Measurements from ENCODE around the gene GINS2.
A peak's percentile ranks its signal among the peaks of the same experiment; 100 is the strongest.

Gene GINS2

GRCh38 chr16:85653290-85653891 is 35.4 kb downstream of the GINS2 start:
- DNase-seq: peak in 1 of 14 donors; percentile 71

DNA sequence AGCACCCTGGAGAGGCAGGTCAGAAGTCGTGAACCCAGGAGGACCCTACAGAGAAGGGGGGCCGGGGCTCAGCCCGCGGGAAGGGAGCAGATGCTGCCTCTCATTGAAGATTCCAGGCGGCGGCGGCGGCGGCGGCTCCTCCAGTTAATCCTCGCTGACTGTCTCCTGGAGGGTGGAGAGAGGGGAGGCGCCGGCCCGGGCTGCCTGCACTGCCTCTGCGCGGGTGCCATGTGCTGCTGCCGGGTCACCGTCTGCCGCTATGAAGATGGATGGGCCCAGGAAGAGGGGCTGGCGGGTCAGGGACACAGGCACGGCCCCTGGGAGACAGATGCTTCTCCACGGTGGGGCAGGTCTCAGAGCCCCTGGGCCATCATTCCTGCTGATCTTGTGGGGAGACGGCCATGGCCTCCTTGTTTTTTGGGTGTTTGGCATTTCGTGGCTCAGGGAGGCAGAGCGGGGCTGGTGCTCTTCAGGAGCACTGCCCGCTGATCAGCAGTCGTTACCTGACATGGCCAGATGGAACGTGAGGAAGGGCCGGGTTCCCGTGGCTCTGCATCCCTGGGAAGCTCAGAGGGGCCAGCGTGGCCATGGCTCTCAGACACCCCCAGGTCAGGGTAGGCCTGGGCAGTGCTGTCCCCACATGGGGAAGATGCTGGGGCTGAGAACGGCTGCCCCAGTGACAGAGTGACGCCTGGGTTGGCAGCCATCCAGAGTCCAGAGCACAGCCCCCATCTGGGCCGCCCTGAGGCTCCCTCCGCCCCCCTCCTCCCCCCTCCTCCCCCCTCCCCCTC is 36.1 kb downstream of the GINS2 start:
- DNase-seq: peak in 11 of 14 donors; percentile 19 to 71 (median 53)

- DNase-seq: peak in 1 of 14 donors; percentile 50
Observed at GRCh38 chr16:85651629-85652430, 36.9 kb downstream of the GINS2 start.

DNA sequence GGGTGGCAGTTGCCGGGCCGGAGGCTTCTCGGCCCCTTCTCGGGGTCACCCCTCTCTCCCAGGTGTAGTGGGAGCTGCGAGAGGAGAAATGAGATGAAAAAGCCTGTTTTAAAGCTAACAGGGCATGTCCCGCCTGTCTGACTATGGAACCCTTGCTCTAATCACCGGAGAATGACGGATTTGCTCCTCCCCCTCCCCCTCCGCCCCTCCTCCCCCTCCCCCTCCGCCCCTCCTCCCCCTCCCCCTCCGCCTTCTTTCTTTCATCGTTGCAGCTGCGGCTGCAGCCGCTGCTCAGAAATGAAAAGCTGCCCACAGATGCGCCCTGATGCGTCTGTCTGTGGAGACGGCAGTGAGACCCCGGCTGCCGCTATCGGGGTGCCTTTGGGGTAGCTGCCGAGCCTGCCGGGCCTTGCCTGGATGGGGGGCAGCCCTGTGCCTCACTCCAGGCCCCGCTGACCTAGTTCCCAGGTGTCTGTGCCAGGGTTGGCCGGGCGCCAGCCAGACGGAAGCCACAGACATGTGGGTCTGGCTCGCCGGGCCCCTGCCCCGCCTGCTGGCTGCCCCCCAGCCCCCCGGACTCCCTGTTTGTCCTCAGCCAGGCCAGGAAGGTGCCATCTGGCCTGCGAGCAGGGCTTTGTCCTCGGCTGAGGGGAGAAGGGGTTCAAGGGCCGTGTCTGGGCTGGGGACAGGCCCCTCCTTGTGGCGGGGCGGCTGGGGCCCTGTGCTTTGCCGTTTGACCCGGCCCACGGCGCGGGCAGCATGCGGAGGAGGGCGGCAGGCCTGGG is 37.7 kb downstream of the GINS2 start:
- DNase-seq: peak in 8 of 14 donors; percentile 13 to 72 (median 40)

- DNase-seq: no peak
Observed at GRCh38 chr16:85650135-85650843, 38.5 kb downstream of the GINS2 start.

GRCh38 chr16:85649411-85650134 is 39.2 kb downstream of the GINS2 start:
- no peak for DNase-seq

DNA sequence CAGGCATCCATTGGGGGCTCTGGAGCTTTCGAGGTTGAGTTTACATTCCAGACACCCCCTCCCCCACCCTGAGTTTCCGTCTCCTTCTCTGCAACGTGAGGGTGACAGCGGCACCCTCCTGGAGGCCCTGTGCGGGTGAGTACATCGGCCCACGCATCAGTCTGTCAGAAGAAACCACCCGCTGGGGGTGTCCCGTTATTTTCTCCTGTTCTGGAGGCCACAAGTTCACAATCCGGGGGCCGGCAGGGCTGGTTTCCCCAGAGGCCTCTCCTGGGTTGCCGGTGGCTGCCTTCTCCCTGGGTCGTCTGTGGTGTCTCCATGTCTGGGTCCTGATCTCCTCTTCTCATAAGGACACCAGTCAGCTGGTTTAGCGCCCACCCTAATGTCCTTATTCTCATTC is 39.9 kb downstream of the GINS2 start:
- no peak for DNase-seq

- DNase-seq: no peak
Observed at GRCh38 chr16:85648070-85648714, 40.6 kb downstream of the GINS2 start.

DNA sequence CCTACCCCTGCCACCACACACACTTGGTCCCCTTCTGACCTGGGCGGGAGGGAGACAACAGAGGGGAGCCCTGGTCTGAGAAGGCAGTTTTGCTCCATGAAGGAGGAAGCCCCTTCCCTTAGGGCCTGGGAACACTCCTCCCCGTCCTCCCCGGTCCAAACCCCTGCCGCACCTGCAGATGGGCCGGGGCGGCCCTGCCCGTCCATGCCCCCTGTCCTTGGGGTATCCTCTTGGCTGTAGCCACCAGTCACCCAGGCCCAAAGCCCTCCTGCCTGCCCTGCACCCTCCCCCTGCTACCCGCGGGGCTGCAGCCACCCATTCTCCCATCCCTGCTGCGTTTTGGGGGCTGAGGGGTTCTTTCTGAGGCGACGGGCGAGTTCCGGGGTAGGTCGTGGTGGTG is 41.8 kb downstream of the GINS2 start:
- no peak for DNase-seq

- no peak for DNase-seq
Observed at GRCh38 chr16:85646358-85646907, 42.3 kb downstream of the GINS2 start.

GRCh38 chr16:85645021-85645589 is 43.6 kb downstream of the GINS2 start:
- DNase-seq: no peak

DNA sequence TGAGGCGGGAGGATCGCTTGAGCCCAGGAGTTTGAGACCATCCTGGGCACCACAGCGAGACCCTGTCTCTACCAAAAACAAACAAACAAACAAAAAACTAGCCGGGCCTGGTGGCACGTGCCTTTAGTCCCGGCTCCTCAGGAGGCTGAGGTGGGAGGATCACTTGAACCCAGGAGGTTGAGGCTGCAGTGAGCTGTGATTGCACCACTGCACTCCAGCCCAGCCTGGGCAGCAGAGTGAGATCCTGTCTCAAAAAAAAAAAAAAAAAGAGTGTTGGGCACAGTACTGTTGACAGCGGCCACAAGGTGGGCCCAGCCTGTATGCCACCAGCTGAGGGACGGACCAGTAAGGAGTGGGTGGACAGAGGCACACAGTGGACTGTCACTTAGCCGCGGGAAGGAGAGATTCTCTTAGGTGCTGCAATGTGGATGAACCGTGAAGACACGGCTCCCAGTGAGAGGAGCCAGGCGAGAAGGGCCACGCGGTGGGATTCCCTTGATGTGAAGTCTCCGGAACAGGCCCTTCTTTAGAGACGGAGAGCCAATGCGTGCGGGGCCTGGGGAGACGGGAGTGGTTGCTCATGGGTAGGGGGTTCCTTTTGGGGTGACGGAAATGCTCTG is 44.6 kb downstream of the GINS2 start:
- no peak for DNase-seq

GRCh38 chr16:85643631-85644030 is 45.1 kb downstream of the GINS2 start:
- no peak for DNase-seq

DNA sequence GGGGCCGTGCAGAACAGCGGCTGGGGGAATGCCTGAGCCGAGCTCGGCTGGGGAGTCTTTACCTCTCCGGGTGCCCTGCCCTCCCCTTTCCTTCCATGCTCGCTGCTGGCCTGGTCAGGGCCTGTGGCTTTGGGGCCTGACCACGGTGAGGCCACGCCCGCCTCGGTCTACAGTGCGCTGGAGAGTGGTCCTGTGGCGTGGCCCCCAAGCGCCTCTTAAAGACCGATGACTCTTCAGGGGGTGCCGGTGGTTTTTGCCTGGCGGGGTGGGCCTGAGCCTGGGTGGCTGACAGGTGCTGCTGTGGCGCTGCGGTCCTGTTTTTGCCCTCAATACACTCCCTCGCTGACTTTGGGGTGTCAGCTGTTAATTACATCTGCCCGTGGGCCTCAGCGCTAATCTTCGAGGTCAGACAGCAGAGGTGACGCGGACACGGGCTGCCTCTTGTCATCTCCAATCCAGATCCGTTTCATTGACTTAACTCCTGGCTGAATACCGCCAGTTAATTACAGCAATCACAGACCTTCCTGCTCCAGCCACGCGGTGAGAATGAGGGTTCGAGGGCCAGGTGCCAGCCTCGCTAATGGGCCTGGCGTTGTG is 45.9 kb downstream of the GINS2 start:
- DNase-seq: no peak

DNA sequence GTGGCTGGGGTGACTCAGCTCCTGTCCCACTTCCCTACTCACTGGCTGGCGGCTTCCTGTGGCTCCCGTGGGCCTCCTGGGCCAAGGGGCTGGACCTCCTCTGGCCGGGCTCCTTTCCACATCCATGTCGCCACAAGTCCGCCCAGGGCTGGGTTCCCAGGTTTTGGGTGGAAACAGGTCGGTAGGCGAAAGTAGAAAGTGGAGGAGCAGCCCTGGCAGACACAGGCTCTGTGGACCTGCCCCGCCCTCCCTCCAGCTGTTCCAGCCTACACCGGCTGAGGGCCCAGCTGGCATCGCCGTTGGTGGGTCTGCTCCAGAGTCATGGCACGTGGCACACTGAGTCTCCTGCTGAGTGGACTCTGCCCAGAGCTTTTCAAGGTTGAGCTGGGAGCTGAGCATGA is 47.0 kb downstream of the GINS2 start:
- peak in 4 of 14 donors; percentile 9 to 64 (median 18) for DNase-seq

- no peak for DNase-seq
Observed at GRCh38 chr16:85641305-85641704, 47.4 kb downstream of the GINS2 start.

- peak in 1 of 14 donors; percentile 25 for DNase-seq
Observed at GRCh38 chr16:85640585-85640984, 48.2 kb downstream of the GINS2 start.

GRCh38 chr16:85640254-85640558 is 48.5 kb downstream of the GINS2 start:
- no peak for DNase-seq
